Fibroblast of peridontal ligament (primary cell): Measurements from ENCODE around the gene FNBP1.
"Not testable (repeated sequence)": the region's sequence is repeated elsewhere in the genome, so short reads cannot be mapped to it uniquely, and the experiment has no call there.

Experiments
- DNase-seq: peaks from one replicate; pipeline ENCODE4 v3.0.0-alpha.2; 2010; ENCODE audit errors: extremely low read depth

Gene FNBP1

GRCh38 chr9:130022566-130023143, 20.3 kb downstream of the FNBP1 start:
- DNase-seq: no peak

DNA sequence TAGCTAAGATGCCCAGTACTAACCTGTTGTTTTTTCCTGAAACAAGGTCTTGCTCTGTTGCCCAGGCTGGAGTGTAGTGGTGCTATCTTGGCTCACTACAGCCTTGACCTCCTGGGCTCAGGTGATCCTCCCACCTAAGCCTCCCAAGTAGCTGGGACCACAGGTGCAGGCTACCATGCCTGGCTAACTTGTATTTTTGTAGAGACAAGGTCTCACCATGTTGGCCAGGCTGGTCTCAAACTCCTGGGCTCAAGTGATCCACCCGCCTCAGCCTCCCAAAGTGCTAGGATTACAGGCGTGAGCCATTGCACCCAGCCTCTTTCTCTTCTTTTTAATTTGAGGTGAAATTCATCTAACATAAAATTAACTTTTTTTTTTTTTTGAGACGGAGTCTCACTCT, 21.1 kb downstream of the FNBP1 start:
- not testable (repeated sequence) for DNase-seq

DNA sequence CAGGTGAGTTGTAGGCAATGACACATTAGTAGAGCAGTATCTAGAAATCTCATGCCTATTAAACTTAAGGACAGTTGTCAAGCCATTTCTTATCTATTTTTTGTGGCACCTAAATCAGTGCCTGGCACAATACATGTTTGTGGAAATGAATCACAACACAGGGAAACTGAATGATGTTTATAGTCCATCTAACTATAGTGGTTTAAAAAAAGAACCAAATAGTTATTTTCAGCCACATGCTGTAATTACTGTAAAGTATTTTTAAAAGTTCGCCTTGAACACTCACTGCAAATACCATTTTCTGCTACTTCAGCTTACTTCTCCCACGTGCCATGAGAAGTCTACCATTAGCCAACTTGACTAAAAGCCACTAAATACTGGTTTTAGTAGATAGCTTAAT, 21.9 kb downstream of the FNBP1 start:
- DNase-seq: no peak

- DNase-seq: peak; percentile 68
Observed at GRCh38 chr9:130020618-130021017, 22.4 kb downstream of the FNBP1 start.

GRCh38 chr9:130018265-130018664, 24.7 kb downstream of the FNBP1 start:
- no peak for DNase-seq

GRCh38 chr9:130017510-130017909, 25.5 kb downstream of the FNBP1 start:
- not testable (repeated sequence) for DNase-seq

- no peak for DNase-seq
Observed at GRCh38 chr9:130017076-130017475, 25.9 kb downstream of the FNBP1 start.

GRCh38 chr9:130015353-130016019, 27.5 kb downstream of the FNBP1 start:
- no peak for DNase-seq

- DNase-seq: no peak
Observed at GRCh38 chr9:130013326-130013725, 29.7 kb downstream of the FNBP1 start.

DNA sequence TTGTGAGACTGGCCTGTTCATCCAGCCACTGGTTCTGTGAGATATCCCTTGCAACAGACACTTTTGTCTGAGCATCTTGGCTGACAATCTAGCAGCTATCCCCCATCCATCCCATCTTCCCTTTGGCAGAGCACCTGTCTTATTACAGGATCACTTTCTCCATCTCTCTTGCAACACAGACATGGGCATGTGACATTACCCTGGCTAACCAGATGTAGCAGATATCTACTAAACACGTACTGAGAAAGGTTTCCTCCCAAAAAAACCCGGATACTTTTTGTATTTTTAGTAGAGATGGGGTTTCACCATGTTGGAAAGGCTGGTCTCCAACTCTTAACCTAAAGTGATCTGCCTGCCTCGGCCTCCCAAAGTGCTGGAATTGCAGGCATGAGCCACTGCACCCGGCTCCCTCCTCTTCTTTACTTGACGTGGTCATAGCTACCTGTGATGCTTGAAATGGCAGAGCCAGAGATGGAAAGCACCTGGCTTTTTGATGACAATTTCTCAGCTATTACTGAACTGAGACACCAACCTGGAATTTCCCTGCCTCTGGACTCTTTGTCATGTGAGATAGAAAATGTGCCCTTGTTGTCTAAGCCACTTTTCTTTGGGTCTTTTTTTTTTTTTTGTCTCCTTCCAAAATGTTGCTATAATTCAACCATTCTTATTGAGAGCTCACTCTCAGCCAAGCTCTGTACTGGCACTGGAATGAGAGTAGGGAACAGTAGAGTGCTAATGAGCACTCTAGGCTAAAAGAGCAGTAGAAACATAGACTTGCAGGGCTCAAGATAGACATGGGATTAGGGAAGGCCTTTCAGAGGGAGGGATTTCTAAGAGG, 32.6 kb downstream of the FNBP1 start:
- no peak for DNase-seq

- DNase-seq: not testable (repeated sequence)
Observed at GRCh38 chr9:130009546-130009945, 33.4 kb downstream of the FNBP1 start.

DNA sequence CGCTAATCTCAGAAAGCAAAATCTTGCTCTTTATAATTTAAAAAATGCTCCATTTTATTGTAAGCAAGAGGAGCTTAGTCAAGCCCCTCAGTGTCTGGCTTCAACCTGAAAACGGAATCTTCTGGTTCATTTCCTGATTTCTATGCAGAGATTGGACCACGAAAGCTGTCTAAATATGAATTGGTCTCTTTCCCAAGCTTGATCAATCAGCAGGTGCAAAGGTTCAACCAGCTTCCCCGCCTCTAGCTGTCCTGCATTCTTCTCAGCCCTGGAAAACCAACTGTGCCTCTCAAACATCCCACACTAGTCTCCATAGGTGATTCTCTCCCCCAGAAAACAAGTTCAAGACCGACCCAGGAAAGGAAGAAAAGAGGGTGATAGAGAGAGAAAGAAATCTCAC, 34.5 kb downstream of the FNBP1 start:
- no peak for DNase-seq

GRCh38 chr9:130006952-130007351, 36.0 kb downstream of the FNBP1 start:
- DNase-seq: not testable (repeated sequence)

DNA sequence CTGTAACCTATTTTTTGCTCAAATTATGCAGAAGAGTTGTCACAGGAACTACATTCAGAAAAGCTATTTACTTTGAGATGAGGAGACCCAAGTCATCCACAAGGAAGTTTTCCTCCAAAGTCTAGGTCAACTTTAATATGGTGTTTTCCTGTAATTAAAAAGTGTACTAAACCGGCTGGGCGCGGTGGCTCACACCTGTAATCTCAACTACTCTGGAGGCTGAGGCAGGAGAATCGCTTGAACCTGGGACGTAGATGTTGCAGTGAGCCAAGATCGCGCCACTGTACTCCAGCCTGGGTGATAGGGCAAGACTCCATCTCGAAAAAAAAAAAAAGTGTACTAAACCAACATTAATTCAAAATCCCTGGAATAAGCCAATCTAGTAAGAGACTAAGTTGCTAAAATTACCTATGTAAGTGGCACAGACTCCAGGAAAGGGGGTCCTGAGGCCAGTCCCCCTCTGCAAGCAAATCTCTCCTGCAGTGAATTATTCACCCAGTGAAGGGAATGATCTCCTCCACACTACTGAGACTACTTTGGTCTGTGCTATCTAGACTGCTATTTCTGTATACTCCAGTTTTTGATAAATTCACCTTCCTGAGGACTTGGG, 38.9 kb downstream of the FNBP1 start:
- no peak for DNase-seq

GRCh38 chr9:130002320-130002719, 40.7 kb downstream of the FNBP1 start:
- DNase-seq: no peak

DNA sequence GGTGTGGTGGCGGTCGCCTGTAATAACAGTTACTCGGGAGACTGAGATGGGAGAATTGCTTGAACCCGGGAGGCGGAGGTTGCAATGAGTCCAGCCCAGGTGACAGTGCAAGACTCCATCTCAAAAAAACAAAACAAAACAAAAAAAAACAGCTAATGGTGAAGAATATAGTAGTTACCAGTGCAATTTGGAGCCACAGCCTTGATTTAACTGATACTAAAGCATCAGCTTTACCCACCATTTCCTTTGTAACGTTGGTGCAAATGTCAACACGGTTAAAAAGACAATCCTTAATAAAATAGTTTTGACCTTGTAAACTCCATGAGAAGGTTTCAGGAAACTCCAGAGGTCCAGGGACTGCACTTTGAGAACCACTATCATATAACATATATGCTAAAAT, 41.8 kb downstream of the FNBP1 start:
- no peak for DNase-seq

- DNase-seq: no peak
Observed at GRCh38 chr9:129999141-129999510, 43.9 kb downstream of the FNBP1 start.

DNA sequence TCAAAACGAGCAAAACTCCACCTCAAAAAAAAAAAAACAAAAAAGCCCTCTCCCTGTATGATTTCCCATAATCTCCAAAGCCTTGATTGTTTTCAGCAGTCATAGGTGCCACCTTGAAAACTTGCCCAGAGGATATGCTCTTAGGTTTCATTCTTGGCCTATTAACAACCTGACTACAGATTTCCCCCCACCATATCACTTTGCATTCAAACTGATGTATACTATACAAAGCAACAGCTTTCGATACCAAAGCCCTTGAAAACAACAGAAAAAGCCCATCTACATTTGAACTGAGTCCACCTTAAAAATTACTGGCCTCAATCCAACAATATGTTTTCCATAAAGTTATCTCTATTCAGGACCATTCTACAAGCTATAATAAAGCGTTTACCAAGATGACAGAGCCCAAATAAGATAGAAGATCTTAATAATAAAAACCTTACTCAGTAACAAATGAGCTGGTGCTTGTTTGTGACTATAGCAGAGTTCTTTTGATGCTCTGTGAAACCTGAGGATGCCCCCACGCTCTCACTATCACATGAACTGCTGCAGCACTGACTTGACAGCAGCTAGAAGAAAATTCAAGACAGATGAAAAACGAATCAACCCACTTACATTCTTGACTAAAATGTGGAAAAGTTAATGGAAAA, 44.4 kb downstream of the FNBP1 start:
- peak; percentile 23 for DNase-seq

- not testable (repeated sequence) for DNase-seq
Observed at GRCh38 chr9:129997706-129998105, 45.3 kb downstream of the FNBP1 start.

DNA sequence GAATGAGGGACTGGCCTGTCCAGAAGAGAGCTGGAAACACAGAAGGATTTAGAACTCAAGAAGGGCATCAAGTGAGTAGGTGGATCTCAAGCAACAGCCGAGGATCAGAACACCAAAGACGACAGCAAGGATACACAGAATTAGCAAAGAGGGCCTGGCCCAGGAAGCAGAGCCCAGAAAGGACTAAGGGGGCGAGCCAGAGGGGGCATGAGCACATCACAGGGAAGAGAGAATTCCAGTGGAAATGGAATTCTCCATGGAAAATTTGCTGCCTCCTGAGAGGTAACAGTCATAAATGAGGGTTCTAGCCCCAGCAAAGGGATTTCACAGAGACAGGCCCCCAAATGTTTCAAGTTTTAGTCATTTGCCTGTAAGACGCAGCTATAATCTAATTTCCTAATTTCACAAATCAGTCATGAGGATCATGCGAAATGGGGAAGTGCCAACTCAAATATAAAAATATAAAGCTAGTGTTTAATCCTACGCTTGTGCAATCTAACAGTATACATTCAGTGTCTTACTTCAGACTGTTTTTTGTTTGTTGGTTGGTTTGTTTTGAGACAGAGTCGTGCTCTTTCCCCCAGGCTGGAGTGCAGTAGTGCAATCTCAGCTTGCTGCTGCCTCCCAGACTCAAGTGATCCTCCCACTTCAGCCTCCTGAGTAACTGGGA, 46.7 kb downstream of the FNBP1 start:
- DNase-seq: peak; percentile 44

DNA sequence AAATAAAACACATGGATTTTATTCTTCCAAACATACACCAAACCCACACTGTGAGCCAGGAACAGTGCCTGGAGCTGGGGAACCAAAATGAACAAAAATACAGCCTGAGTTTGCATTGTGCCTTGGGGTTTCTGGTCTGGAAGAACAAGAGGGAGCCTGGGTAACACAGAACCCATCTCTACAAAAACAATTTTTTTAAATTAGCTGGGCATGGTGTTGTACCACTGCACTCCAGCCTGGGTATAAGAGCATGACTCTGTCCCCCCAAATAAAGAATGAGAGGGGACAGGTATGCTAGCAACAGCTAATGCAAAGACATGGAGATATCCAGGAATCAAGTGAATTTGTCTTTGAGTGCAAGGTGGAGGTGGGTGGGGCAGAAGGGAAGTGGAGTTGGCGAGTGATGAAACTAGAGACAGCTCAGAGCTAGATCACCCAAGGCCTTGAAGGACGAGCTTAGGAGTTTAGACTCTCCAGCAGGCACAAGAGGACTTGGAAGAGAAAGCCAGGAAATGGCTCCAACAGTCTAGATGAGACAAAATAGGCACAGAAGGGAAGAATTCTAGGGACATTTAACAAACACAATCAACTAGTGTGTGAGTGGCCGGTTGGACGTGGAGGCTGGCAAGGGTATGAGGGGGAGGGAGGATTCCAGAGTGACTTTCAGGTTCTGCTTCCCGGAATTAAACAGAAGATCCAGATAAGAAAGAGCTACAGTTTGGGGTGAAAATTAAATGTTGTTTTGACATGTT, 47.4 kb downstream of the FNBP1 start:
- no peak for DNase-seq
